Stimulated activated CD4-positive, alpha-beta T cell treated with anti-CD3 and anti-CD28 coated beads, Interleukin-1b, Interleukin-23, amount 100 ng/mL, for 1 hour (primary cell): Measurements from ENCODE around the gene IL22RA1.

Experiments
- DNase-seq, 2 donors: peaks; one replicate each; pipeline ENCODE4 v3.0.0-alpha.2; 2020; ENCODE audit warnings: low read depth in 2 of 2

IL22RA1 gene

DNA sequence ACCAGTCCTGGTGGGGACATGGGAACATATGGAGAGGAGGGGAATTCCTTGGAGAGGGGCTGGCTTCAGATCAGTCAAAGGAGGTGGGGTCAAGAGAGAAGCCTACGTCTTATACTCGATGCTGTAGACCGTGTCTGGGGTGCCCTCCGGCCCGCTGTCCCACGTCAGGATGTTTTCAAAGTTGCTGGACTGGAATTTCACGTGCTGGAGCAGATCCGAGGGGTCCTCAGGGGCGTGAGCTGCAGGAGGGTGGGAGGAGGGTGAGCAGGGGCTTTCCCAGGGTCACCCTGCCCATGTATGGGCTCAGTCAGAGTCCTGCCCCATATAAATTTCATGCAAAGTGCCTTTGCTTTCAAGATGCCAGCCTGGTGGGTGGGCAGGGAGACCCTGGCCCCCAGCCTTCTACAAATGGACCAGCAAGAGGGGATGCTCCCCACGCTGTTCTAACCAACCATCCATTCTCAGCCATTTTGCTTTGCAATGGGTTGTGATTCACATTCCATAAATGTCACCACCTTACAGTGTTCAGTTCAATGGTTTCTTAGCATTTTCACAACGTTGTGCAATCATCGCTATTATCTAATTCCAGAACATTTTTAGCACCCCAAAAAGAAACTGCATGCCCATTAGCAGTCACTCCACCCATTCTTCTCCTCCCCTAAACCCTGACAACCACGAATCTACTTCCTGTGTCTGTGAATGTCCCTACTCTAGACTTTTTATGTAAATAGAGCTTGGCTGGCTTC, 4.3 kb downstream of the IL22RA1 start:
- DNase-seq: no peak

DNA sequence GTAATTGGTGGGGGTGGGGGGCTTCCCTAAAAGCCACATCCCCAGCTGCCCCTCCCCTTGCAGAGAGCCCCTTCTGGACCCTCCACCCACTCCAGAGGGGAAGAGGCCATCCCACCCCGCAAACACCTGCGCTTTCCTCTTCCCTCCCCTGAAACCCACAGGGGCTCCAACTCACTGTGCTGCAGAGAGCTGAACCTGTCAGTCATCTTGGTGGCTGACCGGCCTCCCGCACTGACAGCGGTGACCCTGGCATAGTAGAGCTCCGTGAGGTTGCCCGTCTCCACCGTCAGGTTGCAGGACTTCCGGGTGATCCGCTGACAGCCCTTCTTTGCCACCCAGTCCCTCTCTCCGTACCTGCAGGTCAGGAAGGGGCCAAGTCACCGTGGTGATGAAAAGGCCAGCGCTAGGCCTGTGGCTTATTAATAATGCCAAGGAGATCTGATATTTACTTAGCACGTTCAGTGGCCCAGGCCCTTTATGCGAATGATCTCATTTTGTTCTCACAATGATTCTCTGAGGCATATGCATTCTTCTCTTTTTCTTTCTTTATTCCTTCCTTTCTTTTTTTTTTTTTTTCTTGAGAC, 5.9 kb downstream of the IL22RA1 start:
- no peak for DNase-seq

DNA sequence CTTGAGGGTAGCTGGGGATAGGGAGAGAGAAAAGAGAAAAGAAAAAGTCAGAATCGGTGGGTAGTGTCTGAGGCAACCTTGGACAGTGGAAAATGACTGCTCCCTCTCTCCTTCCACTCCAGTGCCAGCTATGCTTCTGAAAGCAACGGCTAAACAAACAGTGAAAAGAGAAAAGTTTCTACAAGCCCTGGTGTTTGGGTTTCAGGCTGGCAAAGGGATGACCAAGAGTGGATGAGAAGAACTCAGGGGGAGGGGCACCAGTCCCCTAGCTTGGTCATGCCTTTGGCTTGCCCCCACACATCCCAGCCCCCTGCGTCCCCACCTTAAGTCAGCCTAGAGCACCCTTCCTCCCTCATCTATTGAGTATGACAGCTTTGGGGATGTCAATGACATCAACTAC, 8.6 kb downstream of the IL22RA1 start:
- DNase-seq: no peak

DNA sequence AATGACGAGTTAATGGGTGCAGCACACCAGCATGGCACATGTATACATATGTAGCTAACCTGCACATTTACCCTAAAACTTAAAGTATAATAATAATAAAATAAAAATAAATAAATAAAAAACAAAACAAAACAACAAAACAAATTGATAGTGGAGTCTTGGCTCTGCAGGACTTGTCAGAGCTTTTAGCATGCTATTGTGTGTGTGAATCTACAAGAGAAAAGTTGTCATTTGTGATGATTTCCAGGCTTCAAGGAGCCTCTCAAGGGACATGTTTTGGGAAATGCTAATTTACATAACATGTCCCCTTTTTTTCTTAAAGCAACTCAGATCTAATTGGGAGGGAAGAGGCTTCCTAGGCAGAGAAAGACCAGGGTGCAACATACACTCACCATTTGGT, 9.1 kb downstream of the IL22RA1 start:
- DNase-seq: no peak

DNA sequence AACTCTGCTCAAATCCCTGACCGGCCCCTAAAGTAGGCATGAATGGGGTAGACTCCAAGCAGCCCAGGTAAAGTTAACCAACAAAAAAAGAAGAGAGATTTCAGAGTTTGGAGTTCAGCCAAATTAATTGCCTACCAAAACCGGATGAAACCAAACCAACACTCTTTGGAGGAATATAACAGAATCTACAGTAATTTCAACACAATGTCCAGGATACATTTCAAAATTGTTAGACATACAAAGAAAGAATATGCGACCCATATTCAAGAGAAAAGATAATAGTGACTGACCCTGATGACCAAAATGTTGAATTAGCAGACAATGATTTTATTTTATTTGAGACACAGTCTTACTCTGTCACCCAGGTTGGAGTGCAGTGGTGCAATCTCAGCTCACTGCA, 12.6 kb downstream of the IL22RA1 start:
- DNase-seq: no peak

DNA sequence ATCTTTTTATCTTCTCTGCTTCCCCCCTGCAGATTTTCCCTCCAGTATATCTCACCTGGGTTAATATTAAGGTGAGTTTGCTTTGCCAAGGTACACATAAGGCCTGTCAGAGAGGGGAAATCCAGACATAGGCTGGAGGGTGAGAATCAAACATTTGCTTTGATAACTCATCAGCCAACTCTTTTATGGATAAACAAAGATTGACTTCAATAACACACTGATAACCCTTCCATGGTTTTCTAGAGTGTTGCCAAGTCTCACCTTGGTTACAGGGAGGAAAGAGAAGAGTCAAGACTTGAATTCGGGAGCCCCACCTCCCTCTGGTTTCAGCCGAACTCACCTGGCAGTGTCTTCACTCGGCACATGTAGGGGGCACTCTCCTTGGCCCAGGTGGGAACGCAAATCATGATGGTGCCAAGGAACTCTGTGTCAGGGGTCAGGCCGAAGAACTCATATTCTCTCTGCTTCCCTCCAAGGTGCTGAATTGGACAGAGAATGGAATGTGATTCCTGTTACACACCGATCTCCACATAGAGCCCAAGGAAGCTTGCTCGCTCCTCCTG, 15.1 kb downstream of the IL22RA1 start:
- no peak for DNase-seq

DNA sequence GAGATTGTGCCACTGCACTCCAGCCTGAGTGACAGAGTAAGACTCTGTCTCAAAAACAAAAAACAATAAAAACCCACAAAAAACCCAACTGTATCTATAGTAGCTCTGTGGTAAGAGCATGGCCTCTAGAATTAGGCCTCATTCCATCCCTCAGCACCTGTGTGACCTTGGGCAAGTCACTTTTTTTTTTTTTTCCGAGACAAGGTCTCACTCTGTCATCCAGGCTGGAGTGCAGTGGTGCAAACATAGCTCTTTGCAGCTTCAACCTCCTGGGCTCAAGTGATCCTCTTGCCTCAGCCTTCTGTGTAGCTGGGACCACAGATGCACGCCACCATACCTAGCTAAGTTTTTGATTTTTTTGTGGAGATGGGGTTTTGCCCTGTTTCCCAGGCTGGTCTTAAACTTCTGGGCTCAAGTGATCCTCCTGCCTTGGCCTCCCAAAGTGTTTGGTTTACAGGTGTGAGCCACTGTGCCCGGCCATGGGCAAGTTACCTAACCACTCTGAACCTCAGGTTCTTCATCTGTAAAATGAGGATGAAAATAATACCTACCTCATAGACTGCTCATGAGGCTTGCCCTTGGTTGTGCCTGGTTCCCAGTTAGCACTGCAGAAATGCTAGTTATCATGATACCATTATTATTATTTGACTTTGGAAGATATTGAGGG, 15.7 kb downstream of the IL22RA1 start:
- no peak for DNase-seq

DNA sequence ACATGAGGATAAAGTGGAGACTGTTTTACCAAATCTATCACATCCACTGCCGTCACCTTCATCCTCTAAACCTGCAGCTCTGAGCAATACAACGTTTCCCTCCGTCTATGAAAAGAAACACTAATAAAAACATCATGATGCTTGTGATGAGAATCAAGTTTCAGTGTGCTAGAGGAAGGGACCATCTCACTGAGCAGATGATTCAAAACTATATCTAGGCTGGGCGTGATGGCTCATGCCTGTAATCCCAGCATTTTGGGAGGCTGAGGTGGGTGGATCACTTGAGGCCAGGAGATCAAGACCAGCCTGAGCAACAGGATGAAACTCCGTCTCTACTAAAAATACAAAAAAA, 16.3 kb downstream of the IL22RA1 start:
- DNase-seq: no peak

DNA sequence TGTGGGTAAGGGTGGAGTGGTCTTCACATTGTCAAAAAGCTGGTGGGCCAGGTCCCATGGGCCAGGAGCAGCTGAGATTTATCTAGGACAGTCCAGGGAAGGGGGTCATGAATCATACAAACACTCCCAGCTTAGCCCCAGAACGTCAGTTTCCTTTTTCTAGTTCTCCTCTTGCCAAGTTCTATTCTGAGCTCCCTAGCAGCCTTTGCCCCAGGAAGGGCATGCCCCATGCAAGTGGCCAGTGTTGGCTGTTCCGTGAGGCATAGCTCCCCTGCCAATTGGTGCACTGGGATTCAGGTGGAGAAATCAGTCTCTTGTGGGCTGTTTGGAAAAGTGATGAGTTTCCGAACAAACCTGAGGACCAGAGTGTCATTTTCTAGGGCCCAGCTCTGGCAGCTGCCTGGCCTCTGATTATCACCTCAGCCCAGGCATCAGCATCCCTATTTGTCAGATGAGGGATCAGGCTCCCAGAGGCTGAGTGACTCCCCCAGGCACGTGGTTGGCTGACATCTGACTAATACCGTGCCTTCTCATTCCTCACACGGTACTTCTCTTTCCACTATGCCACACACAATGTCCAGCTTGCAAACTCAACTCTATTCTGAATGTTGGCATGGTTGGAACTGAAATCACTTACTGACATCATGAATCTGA, 16.8 kb downstream of the IL22RA1 start:
- DNase-seq: no peak

DNA sequence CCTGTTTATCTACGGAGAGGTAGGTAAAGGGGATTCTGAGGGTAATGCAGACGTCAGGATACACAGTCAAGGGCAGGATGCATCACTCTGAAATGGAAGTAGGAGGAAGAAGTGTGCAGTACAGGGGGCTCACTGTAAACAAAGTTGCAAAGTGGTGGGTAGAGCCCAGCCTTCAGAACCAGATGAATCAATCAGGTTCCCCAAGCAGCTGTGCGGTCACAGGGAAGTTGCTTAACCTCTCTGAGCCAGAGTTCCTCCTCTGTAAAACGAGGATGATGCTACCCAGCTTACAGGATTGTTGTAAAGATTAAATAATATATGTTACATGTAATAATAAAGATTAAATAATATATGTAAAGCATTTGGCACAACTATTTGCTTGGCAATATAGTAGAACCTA, 17.5 kb downstream of the IL22RA1 start:
- no peak for DNase-seq

DNA sequence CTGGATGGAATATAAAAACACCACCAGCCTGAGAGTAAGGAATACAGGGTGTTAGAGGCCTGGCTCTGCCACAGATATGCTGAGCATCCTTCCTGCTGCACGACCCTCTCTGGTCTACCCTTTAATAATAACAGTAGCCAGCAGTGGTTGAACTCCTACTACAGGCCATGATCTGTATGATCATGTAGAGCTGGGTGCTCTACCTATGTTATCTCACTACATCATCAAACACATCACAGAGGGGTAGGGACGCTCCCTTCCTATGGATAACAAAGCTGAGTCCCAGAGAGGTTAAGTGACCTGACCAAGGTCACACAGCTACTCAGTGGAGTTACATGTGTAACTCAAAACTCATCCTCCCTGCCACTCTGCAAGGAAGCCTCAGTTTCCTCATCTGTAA, 18.0 kb downstream of the IL22RA1 start:
- DNase-seq: no peak

DNA sequence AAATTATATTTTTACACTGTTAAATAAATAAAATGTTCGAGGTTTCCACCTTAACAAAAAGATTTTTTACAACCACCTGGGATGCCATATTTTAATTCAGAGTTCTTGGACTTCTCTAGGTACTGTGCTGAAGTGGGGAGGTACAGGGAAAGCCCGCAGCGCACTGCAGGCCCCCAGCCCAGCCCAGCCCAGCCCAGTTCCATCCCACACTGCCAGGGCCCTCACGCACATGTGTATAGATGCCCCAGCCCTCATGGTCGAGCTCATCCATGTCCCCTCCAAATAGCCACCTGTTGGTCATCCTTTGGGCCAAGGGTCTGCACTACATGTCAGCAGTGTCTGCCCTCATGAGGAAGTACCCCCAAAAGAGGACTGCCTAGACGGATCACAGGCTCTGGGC, 19.3 kb downstream of the IL22RA1 start:
- no peak for DNase-seq

DNA sequence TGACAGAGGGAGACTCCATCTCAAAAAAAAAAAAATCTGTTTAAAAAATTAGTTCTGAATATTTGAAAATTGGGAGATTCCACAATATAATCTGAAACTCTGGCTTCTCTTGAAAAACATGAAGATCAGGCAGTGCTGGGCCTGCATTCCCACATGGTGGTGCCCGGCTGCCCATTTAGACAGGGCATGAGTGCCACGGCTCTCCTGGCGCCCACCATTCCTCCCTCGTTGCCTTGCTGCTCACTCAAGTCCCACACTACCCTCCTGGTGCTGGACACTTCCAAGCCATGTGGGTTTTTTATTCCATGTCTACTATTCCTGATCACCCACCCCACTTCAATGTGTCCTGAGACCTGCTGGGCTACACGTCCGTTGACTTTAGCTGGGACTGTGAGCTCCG, 20.2 kb downstream of the IL22RA1 start:
- DNase-seq: no peak

DNA sequence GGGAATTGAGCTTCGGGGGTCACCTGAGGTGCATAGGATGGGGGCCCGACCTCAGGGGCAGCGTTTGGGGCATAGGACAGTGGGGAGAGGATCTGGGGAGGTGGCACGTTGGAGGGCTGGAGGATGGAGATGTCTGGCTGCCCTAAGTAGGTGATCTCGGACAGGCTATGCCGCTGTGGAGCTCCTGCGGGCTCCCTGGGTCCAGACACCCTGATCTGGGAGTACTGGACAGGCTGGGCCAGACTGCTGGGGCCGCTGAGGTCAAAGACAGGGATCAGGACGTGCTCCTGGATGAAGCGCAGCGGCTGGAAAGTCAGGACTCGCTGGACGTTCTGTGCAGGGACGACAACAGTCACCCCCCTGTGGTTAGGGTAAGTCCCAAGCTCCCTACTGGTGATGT, 21.5 kb downstream of the IL22RA1 start:
- DNase-seq: no peak

DNA sequence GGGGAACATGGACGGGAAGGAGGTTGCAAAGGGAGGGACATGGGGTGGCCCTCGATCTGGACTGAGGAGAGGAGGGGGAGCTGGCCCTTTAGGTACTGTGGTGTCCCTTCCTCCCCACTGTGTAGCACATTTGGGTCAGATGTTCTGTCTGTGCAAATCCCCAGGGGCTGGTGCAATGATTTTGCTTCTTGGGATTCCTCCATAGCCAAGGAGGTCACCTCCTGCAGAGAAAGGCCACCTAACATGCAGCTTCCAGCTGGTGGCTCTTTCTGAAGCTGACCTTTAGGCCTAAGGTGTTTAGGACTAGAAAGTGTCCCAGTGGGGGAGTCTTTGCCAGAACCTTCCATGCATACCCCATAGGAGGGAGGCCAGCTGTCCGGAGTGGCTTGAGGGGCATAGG, 22.0 kb downstream of the IL22RA1 start:
- DNase-seq: no peak

DNA sequence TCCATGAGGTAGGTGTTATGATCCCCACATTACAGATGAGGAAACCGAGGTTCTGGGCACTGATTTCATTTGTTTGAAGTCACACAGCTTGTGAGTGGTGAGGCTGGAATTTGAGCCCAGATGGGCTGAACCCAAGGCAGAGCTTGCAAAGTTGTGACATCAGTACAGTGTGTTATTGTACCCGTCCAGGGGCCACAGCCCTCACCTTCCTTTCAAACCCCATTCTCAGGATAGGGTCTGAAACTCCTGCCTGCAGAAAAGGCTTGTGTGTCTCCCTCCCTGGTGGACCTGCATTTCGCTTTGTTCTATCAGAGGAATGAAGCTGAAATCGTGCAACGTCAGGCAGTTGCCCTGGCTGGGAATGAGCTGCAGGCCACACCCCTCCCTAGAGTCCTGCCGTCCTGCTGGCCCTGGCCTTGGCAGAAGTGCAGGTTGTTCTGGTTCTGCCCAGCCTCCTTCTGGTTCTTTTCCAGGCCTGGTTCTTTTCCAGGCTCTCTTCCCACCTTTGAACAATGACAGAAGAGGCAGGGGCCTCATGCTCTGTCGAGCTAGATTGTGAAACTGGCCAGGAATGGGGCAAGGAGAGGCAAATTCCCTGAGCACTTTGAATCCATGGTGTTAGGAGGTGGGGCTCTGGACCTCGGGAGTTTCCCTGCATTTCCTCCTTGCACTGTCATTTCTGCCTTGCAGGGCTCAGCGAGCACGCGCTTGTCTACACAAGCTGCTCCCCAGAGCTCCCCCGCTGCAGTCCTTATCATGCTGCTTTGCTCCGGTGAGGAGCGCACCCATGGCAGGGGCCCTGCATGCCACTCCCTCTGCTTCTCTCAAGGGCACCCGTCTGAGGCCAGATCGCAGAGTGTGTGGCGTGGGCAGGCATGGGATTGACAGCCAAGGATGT, 22.8 kb downstream of the IL22RA1 start:
- no peak for DNase-seq

DNA sequence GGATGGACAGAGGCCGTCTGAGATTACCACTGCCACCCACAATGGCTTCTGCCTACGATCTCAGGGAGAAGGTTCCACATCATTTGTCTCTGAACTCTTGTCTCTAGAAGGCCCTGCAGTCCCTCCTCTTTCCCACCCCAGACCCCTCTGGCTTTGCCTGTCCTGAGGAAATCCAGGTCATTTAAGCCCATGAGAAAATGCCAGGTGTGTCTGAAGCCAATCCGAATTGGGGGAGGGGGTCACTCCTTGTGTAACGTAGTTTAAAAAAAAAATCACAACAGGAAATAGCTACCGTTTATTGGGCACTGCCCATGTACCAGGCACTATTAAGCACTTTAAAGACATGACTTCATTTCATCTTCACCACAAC, 23.5 kb downstream of the IL22RA1 start:
- no peak for DNase-seq

DNA sequence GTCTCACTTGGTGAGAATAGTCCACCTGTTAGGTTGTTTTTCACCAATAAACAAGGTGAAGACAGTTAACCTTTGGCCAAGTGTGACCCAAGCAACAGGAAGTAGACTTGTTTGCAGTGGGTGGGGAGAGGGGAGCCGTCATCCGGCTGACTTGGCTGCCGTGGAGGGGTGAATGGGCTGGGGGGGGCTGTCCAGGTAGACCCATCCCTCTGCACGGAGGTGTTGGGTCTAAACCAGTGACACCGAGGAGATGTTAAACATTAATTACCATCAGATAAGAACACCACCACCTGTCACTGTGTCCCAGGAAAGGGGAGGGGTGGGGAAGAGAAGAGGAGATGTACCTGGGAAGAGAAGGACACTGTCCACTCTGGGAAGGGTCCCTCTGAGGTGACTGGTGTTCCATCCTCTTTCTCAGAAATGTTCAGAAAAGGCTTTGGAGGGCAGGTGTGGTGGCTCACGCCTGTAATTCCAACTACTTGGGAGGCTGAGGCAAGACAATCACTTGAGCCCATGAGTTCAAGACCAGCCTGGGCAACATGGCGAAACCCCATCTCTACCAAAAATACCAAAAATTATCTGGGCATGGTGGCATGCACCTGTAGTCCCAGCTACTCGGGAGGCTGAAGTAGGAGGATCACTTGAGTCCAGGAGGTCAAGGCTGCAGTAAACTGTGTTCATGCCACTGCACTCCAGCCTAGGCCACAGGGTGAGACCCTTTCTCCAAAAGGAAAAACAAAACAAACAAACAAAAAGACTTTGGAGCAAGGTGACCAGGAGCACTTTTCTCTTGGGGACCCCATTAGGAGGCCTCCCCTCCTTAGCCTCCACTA, 24.3 kb downstream of the IL22RA1 start:
- no peak for DNase-seq

DNA sequence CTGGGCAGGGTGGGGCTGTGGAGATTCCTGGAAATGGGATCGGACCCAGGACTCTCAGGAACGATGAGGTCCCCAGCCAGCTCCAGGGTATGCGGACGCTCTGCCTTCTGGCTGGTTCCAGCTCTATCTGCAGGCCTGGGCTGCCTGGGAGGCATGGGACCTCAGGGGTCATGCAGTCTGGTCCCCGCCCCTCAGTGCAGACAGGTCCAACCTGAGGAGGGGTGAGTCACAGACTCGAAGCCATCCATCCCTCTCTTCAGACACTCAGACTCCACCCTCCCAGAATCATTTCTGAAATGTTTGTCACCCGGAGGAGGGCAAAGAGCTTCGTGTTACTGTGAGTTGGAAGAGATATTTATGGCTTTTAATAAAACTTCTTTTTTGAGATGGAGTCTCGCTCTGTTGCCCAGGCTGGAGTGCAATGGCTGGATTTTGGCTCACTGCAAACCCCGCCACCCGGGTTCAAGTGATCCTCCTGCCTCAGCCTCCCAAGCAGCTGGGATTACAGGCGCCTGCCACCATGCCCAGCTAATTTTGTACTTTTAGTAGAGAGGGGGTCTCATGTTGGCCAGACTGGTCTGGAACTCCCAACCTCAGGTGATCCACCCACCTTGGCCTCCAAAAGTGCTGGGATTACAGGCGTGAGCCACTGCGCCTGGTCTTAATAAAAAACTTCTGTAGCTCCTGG, 25.1 kb downstream of the IL22RA1 start:
- no peak for DNase-seq

DNA sequence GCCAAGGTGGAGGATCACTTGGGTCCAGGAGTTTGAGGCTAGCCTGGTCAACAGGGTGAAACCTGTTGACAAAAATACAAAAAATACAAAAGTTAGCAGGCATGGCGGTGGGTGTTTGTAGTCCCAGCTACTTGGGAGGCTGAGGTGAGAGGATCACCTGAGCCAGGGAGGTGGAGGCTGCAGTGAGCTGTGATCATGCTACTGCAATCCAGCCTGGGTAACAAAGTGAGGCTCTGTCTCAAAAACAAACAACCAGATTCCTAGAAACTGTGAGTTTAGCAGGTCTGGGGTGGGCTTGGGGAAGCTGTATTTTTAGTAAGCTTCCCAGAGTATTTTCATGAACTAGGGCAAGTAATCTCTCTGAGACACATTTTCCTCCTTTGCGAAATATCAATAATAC, 25.8 kb downstream of the IL22RA1 start:
- DNase-seq: no peak
